Hepatocyte (in vitro differentiated cells): ENCODE data around the gene SSBP3.

Experiments used
- CTCF ChIP-seq: fragments of 200-600 bp; sonication (generic); IDR thresholded peaks from 2 replicates; pipeline ENCODE4 v1.5.1; 2016; ENCODE audit warnings: antibody characterized with exemption, mild to moderate bottlenecking; ENCODE audit not compliant: poor library complexity
- EZH2phosphoT487 ChIP-seq: fragments of 200-600 bp; sonication (generic); IDR thresholded peaks from one replicate; pipeline ENCODE4 v1.6.1; 2018; ENCODE audit warnings: antibody characterized with exemption, mild to moderate bottlenecking, low read depth, moderate library complexity; ENCODE audit not compliant: unreplicated experiment, severe bottlenecking

- TF ChIP-seq CTCF (no peak), EZH2phosphoT487 (no peak)
Measured at GRCh38 chr1:54257346-54257620, 148.9 kb downstream of the SSBP3 start.
